Caco-2 (cell line): ENCODE results near the gene NLRP8. TPM values are rescaled to one million over a fixed set of nuclear protein-coding genes. Genes with fewer than 3 reads are reported as not detected.
"Not testable (repeated sequence)": the region's sequence is repeated elsewhere in the genome, so short reads cannot be mapped to it uniquely, and the experiment has no call there.

ENCODE experiments used
- BruUV-seq: library from RNA; stranded (reverse); fragments of 400-500 nt; replicated peaks from 2 replicates; lab custom pipeline; 2021; lab: Mats Ljungman, UMichigan
- CTCF ChIA-PET: fragments of 300-600 bp; sonication (Branson Sonifier 250); formaldehyde crosslinking; loops from one replicate; lab custom pipeline; 2022; ENCODE audit warnings: antibody characterized with exemption; lab: Charles Lee
- POLR2A ChIA-PET: fragments of 300-600 bp; sonication (Branson Sonifier 250); formaldehyde crosslinking; loops from one replicate; lab custom pipeline; 2022; ENCODE audit warnings: antibody characterized with exemption; lab: Charles Lee
- DNase-seq, 2 experiments: peaks; one replicate each; pipeline versions ENCODE4 v3.0.0 to v3.0.0-alpha.2; 2020 to 2022
- H3K27me3 ChIP-seq: replicated peaks from 2 replicates; pipeline ENCODE4 v1.6.0; 2011; ENCODE audit warnings: low read length; ENCODE audit not compliant: control insufficient read depth, insufficient read depth
- H3K36me3 ChIP-seq: 2 replicates; pipeline ENCODE4 v1.5.1; 2011; ENCODE audit warnings: low read length; ENCODE audit not compliant: control insufficient read depth, insufficient read depth
- H3K4me1 ChIP-seq: fragments of 250-450 bp; sonication (Bioruptor Pico); 2 replicates; pipeline ENCODE4 v1.5.1; 2020; ENCODE audit warnings: mild to moderate bottlenecking
- H3K4me3 ChIP-seq: 2 replicates; pipeline ENCODE4 v1.5.1; 2011; ENCODE audit warnings: low read depth, mild to moderate bottlenecking, control low read depth, low read length
- H3K9me3 ChIP-seq: fragments of 250-450 bp; sonication (Bioruptor Pico); 2 replicates; pipeline ENCODE4 v1.5.1; 2020; ENCODE audit warnings: mild to moderate bottlenecking, moderate library complexity
- H3K27ac Mint-ChIP-seq: one replicate; pipeline ENCODE4 v1.8.0; 2022; ENCODE audit warnings: mixed read lengths; ENCODE audit not compliant: unreplicated experiment
- H3K27me3 Mint-ChIP-seq: one replicate; pipeline ENCODE4 v1.8.0; 2022; ENCODE audit warnings: mixed read lengths; ENCODE audit not compliant: insufficient read depth, unreplicated experiment
- H3K36me3 Mint-ChIP-seq: one replicate; pipeline ENCODE4 v1.8.0; 2022; ENCODE audit warnings: mild to moderate bottlenecking, mixed read lengths; ENCODE audit not compliant: insufficient read depth, unreplicated experiment
- H3K4me1 Mint-ChIP-seq: one replicate; pipeline ENCODE4 v1.8.0; 2022; ENCODE audit warnings: low read depth, mixed read lengths; ENCODE audit not compliant: unreplicated experiment
- H3K4me3 Mint-ChIP-seq: one replicate; pipeline ENCODE4 v1.8.0; 2022; ENCODE audit warnings: mild to moderate bottlenecking, moderate library complexity, mixed read lengths; ENCODE audit not compliant: unreplicated experiment
- H3K9me3 Mint-ChIP-seq: one replicate; pipeline ENCODE4 v1.8.0; 2022; ENCODE audit warnings: mixed read lengths; ENCODE audit not compliant: unreplicated experiment
- intact Hi-C: fragments of 100-400 bp; cut with micrococcal nuclease; formaldehyde crosslinking; loops from one replicate; pipeline ENCODE4 v1.10.0; 2022; ENCODE audit not compliant: unreplicated experiment
- total RNA-seq: library from RNA; stranded (reverse); gene quantifications from 2 replicates; pipeline ENCODE4 v1.2.3, GENCODE V29; 2022
- TF ChIP-seq, protein P1 (sequence below), 2 experiments: fragments of 200-600 bp in 1 of 2; IDR thresholded peaks; 1 replicate in 1 of 2; 2 replicates in 1 of 2; pipeline versions ENCODE4 v1.5.1 to v1.8.0; 2011 to 2022; ENCODE audit warnings: antibody characterized with exemption in 1 of 2, control low read depth in 1 of 2, inconsistent platforms in 1 of 2, low read depth in 1 of 2, low read length in 1 of 2, mild to moderate bottlenecking in 1 of 2, moderate library complexity in 1 of 2; ENCODE audit not compliant: insufficient read depth in 1 of 2, severe bottlenecking in 1 of 2, unreplicated experiment in 1 of 2

NLRP8 gene
- total RNA-seq, 1 experiment from 2014 or later, result not detected

DNA sequence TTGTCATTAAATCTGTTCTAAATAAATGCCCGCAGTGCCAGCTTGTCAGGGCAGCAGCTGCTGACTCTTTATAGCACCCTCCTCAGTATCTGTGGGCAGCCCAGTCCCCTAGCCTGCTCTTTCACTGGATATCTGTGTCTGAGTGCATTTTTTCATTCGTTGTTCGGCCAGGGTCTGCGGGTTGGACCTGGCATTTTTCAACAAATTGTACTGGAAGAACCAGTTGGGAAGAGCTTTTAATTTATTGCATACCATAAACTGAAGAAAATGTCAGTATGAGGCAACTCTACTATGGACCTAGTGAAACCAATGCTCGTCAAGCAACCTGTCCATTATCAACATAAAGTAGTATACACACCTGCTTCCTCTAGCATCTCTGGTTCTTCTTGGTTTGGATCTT is 24.1 kb upstream of the NLRP8 start:
- no TSS peak for BruUV-seq
- no peak overlapping the region for H3K27ac Mint-ChIP-seq
- TF ChIP-seq, protein P1, sequence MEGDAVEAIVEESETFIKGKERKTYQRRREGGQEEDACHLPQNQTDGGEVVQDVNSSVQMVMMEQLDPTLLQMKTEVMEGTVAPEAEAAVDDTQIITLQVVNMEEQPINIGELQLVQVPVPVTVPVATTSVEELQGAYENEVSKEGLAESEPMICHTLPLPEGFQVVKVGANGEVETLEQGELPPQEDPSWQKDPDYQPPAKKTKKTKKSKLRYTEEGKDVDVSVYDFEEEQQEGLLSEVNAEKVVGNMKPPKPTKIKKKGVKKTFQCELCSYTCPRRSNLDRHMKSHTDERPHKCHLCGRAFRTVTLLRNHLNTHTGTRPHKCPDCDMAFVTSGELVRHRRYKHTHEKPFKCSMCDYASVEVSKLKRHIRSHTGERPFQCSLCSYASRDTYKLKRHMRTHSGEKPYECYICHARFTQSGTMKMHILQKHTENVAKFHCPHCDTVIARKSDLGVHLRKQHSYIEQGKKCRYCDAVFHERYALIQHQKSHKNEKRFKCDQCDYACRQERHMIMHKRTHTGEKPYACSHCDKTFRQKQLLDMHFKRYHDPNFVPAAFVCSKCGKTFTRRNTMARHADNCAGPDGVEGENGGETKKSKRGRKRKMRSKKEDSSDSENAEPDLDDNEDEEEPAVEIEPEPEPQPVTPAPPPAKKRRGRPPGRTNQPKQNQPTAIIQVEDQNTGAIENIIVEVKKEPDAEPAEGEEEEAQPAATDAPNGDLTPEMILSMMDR (IDR thresholded peaks at IDR 0.05; ENCODE audit: insufficient read depth in 1 of 2, low read depth in 1 of 2, low read length in 1 of 2, severe bottlenecking in 1 of 2, unreplicated experiment in 1 of 2), result no peak
- no peak overlapping the region for H3K4me3 Mint-ChIP-seq
- DNase-seq, result no peak
- peaks cover 23% of the 10 kb centered on the region for H3K9me3 Mint-ChIP-seq
- H3K36me3 ChIP-seq, result no peaks in the 10 kb centered on the region
- H3K27me3 Mint-ChIP-seq, result peaks cover 3% of the 10 kb centered on the region
- intact Hi-C loops, result no loop called here
- no peak overlapping the region for H3K4me3 ChIP-seq
- POLR2A ChIA-PET, result no interaction called here
- CTCF ChIA-PET, result no interaction called here
- no peaks in the 10 kb centered on the region for H3K36me3 Mint-ChIP-seq
- no peaks in the 10 kb centered on the region for H3K4me1 Mint-ChIP-seq
- no peaks in the 10 kb centered on the region for H3K27me3 ChIP-seq
- no peaks in the 10 kb centered on the region; the same call in 1 of the 2 replicates for H3K9me3 ChIP-seq
- H3K4me1 ChIP-seq, result no peaks in the 10 kb centered on the region

DNA sequence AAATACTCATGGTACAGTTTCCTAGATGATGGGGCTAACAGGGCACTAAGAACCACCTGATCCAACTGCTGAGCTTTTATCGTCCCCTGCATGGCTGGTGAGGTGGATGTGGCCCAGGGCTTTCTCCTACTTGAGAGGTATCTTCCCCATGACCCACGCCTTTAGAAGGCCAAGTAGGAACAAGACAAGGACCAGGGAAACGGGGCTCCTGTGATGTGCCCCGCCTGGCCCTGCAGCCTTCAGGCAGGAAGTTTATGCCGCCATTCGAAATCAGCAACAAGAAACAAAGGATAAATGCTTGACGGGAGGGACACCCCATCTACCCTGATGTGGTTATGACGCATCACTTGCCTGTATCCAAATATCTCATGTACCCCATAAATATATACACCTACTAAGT is 19.6 kb upstream of the NLRP8 start:
- Histone ChIP-seq H3K9me3 (no peaks in the 10 kb centered on the region; the same call in 1 of the 2 replicates), H3K27me3 (no peaks in the 10 kb centered on the region), H3K36me3 (no peaks in the 10 kb centered on the region), H3K4me3 (no peak overlapping the region), H3K4me1 (no peaks in the 10 kb centered on the region)
- no peak for DNase-seq
- H3K4me3 Mint-ChIP-seq, result no peak overlapping the region
- H3K9me3 Mint-ChIP-seq, result peaks cover 12% of the 10 kb centered on the region
- H3K27me3 Mint-ChIP-seq, result peaks cover 8% of the 10 kb centered on the region
- no peaks in the 10 kb centered on the region for H3K4me1 Mint-ChIP-seq
- no TSS peak for BruUV-seq
- intact Hi-C loops, result no loop called here
- no peak overlapping the region for H3K27ac Mint-ChIP-seq
- TF ChIP-seq, protein P1 (IDR thresholded peaks at IDR 0.05; ENCODE audit: insufficient read depth in 1 of 2, low read depth in 1 of 2, low read length in 1 of 2, severe bottlenecking in 1 of 2, unreplicated experiment in 1 of 2), result no peak
- H3K36me3 Mint-ChIP-seq, result no peaks in the 10 kb centered on the region
- ChIA-PET CTCF (no interaction called here), POLR2A (no interaction called here)

DNA sequence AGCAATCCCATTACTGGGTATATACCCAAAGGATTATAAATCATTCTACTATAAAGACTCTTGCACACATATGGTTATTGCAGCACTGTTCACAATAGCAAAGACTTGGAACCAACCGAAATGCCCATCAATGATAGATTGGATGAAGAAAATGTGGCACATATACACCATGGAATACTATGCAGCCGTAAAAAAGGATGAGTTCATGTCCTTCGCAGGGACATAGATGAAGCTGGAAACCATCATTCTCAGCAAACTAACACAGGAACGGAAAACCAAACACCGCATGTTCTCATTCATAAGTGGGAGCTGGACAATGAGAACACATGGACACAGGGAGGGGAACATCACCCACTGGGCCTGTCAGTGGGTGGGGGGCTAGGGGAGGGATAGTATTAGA is 18.4 kb upstream of the NLRP8 start:
- CTCF ChIA-PET, H3K4me1 Mint-ChIP-seq, H3K9me3 ChIP-seq, H3K36me3 Mint-ChIP-seq, H3K27ac Mint-ChIP-seq, H3K27me3 ChIP-seq, DNase-seq, H3K4me3 Mint-ChIP-seq, H3K4me1 ChIP-seq, H3K9me3 Mint-ChIP-seq, H3K4me3 ChIP-seq, H3K36me3 ChIP-seq, H3K27me3 Mint-ChIP-seq, BruUV-seq, POLR2A ChIA-PET, intact Hi-C loops: not testable (repeated sequence)
